K562 (cell line): ENCODE results near the gene IFRD1. TPM values are rescaled to one million over a fixed set of nuclear protein-coding genes. Genes with fewer than 3 reads are reported as not detected.

Experiments
- BACH1 ChIP-seq: fragments of 200-800 bp; sonication (Bioruptor generic); IDR thresholded peaks from 2 replicates; pipeline ENCODE4 v1.6.1; 2016; ENCODE audit warnings: missing genetic modification characterization, missing compliant biosample characterization
- CBFA2T2 ChIP-seq: fragments of 450-650 bp; conservative IDR thresholded peaks from 2 replicates; pipeline ENCODE4 v1.6.1; 2017; ENCODE audit warnings: mild to moderate bottlenecking
- GTF2A2 ChIP-seq: IDR thresholded peaks from 2 replicates; pipeline ENCODE4 v1.6.1; 2016; ENCODE audit warnings: mild to moderate bottlenecking, missing genetic modification characterization, missing compliant biosample characterization
- MAFF ChIP-seq: IDR thresholded peaks from 2 replicates; pipeline ENCODE4 v1.6.1; 2012; ENCODE audit warnings: low read length, improper control_type of control experiment
- RAD51 ChIP-seq: fragments of 450-650 bp; IDR thresholded peaks from 2 replicates; pipeline ENCODE4 v1.7.1; 2016; ENCODE audit warnings: low read depth, mild to moderate bottlenecking, borderline replicate concordance
- SAFB2 ChIP-seq: fragments of 200-400 bp; formaldehyde crosslinking; IDR thresholded peaks from 2 replicates; pipeline ENCODE4 v1.6.1; 2018; ENCODE audit warnings: borderline replicate concordance, low read length, low read depth, moderate library complexity; ENCODE audit not compliant: severe bottlenecking
- SMC3 ChIP-seq: conservative IDR thresholded peaks from 2 replicates; pipeline ENCODE4 v1.6.1; 2011; ENCODE audit warnings: low read depth, low read length, improper control_type of control experiment; ENCODE audit not compliant: insufficient read depth
- ZC3H4 ChIP-seq: sonication (generic); formaldehyde crosslinking; IDR thresholded peaks from 2 replicates; pipeline ENCODE4 v1.9.0; 2021; ENCODE audit warnings: missing genetic modification reagents, borderline replicate concordance
- ZNF143 ChIP-seq: sonication (generic); formaldehyde crosslinking; IDR thresholded peaks from 2 replicates; pipeline ENCODE4 v1.9.0; 2022; ENCODE audit warnings: mild to moderate bottlenecking, missing genetic modification reagents
- polyA plus RNA-seq, 8 experiments: library from polyadenylated mRNA; depleted of rRNA in 4 of 8; stranded (reverse) in 5 of 8; unstranded in 3 of 8; fragments of >200 nt; fragmentation: Nextera tagmentation in 2 of 8; fragmentation: Illumina TruSeq in 1 of 8; extraction: Ambion mirVana in 2 of 8; extraction: Trizol in 1 of 8; gene quantifications; 2 replicates each; pipeline versions ENCODE4 v1.2.1 to v1.2.3, GENCODE V29; 2011 to 2014; ENCODE audit warnings: inconsistent platforms in 1 of 8, missing spikeins in 1 of 8
- total RNA-seq, 7 experiments: library from RNA; depleted of rRNA in 6 of 7; stranded (reverse); fragments of >200 nt in 6 of 7; fragmentation: Illumina TruSeq in 2 of 7; extraction: Trizol in 2 of 7; gene quantifications; 2 replicates each; pipeline versions ENCODE4 v1.2.1 to v1.2.3, GENCODE V29; 2011 to 2021; ENCODE audit warnings: low replicate concordance in 1 of 7
- TF ChIP-seq, protein P1 (sequence below): fragments of 250-450 bp; sonication (Bioruptor Pico); IDR thresholded peaks from 2 replicates; pipeline ENCODE4 v1.5.0; 2020; ENCODE audit warnings: mild to moderate bottlenecking, borderline replicate concordance
- TF ChIP-seq, protein P2 (sequence below): sonication (generic); formaldehyde crosslinking; IDR thresholded peaks from 2 replicates; pipeline ENCODE4 v1.5.0; 2020; ENCODE audit warnings: missing genetic modification reagents
- TF ChIP-seq, protein P3 (sequence below): sonication (generic); formaldehyde crosslinking; IDR thresholded peaks from 2 replicates; pipeline ENCODE4 v1.8.1; 2023; ENCODE audit warnings: mild to moderate bottlenecking, missing genetic modification reagents
- TF ChIP-seq, protein P4 (sequence below): fragments of 250-450 bp; sonication (Bioruptor Pico); IDR thresholded peaks from 2 replicates; pipeline ENCODE4 v1.4.0; 2020
- TF ChIP-seq, protein P5 (sequence below): fragments of 250-450 bp; sonication (Bioruptor Pico); IDR thresholded peaks from 2 replicates; pipeline ENCODE4 v1.8.0; 2022; ENCODE audit warnings: moderate library complexity, mild to moderate bottlenecking, inconsistent platforms

The IFRD1 gene
- total and polyA plus RNA-seq, 9 of the 15 experiments (the other 6 are each of a cell fraction or from before 2014, with no cell fraction given): 27.6 to 81.8 (median 68.1) TPM

DNA sequence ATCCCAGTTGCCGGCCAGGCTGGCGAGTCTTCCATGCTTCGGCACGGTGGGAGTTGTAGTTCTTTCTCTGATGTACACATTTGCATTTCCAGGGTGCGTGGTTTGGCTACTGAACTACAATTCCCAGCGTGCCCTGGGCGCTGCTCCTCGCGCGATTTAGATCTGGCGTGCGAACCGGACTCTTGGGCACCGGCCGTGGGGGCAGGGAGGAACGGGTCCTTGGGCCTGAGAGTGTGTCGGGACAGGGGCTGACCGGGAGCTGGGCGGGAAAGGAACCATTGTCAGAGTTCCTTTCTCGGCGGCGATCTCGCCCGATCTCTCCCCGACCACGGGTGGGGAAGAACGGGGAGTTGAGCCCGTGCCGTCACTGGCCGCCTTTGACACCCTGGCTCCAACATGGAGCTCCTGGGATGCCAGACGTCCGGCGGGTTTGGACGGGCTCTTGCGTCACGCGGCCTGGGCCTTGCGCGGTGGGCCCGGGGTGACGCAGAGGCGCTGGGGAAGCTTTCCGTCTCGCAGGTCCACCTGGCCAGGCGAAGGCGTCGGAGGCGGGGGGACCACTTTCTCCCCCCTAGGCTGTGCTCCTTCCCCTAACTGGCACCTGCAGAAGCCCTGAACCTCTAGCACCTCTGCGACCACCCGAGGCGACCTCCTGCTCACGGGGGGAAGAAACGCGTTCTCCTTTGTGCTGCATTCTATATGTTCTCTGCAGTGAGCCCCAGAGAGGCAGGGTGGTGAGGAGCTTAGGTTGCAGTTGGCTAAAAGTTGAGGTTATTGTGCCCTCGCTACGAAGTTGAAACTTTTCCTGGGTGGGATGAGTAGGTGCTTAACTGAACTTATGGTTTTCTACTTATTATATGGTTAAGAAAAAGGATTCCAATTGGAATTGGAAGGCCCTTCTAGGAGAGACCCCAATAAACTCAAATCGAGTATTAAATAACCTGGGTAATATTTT is 824 bp downstream of the IFRD1 start (continued):
- TF ChIP-seq SAFB2 (no peak), RAD51 (0 out of 2 replicates have a peak, but pooled peaks have one; percentile 42), MAFF (peak; percentile 51; the same call in 1 of the 2 replicates), CBFA2T2 (no peak), ZNF143 (CRISPR knock-in tag) (peak; percentile 96), ZC3H4 (CRISPR knock-in tag) (peak; percentile 65; the same call in 1 of the 2 replicates), BACH1 (tag) (no peak; the same call in 1 of the 2 replicates), SMC3 (no peak), GTF2A2 (no peak)
- TF ChIP-seq, protein P1, sequence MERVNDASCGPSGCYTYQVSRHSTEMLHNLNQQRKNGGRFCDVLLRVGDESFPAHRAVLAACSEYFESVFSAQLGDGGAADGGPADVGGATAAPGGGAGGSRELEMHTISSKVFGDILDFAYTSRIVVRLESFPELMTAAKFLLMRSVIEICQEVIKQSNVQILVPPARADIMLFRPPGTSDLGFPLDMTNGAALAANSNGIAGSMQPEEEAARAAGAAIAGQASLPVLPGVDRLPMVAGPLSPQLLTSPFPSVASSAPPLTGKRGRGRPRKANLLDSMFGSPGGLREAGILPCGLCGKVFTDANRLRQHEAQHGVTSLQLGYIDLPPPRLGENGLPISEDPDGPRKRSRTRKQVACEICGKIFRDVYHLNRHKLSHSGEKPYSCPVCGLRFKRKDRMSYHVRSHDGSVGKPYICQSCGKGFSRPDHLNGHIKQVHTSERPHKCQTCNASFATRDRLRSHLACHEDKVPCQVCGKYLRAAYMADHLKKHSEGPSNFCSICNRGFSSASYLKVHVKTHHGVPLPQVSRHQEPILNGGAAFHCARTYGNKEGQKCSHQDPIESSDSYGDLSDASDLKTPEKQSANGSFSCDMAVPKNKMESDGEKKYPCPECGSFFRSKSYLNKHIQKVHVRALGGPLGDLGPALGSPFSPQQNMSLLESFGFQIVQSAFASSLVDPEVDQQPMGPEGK (CRISPR knock-in tag): no peak
- TF ChIP-seq, protein P2, sequence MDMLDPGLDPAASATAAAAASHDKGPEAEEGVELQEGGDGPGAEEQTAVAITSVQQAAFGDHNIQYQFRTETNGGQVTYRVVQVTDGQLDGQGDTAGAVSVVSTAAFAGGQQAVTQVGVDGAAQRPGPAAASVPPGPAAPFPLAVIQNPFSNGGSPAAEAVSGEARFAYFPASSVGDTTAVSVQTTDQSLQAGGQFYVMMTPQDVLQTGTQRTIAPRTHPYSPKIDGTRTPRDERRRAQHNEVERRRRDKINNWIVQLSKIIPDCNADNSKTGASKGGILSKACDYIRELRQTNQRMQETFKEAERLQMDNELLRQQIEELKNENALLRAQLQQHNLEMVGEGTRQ (CRISPR knock-in tag): no peak
- TF ChIP-seq, protein P3, sequence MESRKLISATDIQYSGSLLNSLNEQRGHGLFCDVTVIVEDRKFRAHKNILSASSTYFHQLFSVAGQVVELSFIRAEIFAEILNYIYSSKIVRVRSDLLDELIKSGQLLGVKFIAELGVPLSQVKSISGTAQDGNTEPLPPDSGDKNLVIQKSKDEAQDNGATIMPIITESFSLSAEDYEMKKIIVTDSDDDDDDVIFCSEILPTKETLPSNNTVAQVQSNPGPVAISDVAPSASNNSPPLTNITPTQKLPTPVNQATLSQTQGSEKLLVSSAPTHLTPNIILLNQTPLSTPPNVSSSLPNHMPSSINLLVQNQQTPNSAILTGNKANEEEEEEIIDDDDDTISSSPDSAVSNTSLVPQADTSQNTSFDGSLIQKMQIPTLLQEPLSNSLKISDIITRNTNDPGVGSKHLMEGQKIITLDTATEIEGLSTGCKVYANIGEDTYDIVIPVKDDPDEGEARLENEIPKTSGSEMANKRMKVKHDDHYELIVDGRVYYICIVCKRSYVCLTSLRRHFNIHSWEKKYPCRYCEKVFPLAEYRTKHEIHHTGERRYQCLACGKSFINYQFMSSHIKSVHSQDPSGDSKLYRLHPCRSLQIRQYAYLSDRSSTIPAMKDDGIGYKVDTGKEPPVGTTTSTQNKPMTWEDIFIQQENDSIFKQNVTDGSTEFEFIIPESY (CRISPR knock-in tag): peak; percentile 46; the same call in 1 of the 2 replicates
- TF ChIP-seq, protein P4, sequence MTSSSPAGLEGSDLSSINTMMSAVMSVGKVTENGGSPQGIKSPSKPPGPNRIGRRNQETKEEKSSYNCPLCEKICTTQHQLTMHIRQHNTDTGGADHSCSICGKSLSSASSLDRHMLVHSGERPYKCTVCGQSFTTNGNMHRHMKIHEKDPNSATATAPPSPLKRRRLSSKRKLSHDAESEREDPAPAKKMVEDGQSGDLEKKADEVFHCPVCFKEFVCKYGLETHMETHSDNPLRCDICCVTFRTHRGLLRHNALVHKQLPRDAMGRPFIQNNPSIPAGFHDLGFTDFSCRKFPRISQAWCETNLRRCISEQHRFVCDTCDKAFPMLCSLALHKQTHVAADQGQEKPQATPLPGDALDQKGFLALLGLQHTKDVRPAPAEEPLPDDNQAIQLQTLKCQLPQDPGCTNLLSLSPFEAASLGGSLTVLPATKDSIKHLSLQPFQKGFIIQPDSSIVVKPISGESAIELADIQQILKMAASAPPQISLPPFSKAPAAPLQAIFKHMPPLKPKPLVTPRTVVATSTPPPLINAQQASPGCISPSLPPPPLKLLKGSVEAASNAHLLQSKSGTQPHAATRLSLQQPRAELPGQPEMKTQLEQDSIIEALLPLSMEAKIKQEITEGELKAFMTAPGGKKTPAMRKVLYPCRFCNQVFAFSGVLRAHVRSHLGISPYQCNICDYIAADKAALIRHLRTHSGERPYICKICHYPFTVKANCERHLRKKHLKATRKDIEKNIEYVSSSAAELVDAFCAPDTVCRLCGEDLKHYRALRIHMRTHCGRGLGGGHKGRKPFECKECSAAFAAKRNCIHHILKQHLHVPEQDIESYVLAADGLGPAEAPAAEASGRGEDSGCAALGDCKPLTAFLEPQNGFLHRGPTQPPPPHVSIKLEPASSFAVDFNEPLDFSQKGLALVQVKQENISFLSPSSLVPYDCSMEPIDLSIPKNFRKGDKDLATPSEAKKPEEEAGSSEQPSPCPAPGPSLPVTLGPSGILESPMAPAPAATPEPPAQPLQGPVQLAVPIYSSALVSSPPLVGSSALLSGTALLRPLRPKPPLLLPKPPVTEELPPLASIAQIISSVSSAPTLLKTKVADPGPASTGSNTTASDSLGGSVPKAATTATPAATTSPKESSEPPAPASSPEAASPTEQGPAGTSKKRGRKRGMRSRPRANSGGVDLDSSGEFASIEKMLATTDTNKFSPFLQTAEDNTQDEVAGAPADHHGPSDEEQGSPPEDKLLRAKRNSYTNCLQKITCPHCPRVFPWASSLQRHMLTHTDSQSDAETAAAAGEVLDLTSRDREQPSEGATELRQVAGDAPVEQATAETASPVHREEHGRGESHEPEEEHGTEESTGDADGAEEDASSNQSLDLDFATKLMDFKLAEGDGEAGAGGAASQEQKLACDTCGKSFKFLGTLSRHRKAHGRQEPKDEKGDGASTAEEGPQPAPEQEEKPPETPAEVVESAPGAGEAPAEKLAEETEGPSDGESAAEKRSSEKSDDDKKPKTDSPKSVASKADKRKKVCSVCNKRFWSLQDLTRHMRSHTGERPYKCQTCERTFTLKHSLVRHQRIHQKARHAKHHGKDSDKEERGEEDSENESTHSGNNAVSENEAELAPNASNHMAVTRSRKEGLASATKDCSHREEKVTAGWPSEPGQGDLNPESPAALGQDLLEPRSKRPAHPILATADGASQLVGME (CRISPR knock-in tag): no peak
- TF ChIP-seq, protein P5, sequence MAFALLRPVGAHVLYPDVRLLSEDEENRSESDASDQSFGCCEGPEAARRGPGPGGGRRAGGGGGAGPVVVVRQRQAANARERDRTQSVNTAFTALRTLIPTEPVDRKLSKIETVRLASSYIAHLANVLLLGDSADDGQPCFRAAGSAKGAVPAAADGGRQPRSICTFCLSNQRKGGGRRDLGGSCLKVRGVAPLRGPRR (CRISPR knock-in tag): no peak
